ENCODE results near the gene ATXN10. TPM values are rescaled to one million over a fixed set of nuclear protein-coding genes. Genes with fewer than 3 reads are reported as not detected.

The ATXN10 gene
- total RNA-seq, 2 experiments from 2014 or later = 75.9 to 81.0 TPM

DNA sequence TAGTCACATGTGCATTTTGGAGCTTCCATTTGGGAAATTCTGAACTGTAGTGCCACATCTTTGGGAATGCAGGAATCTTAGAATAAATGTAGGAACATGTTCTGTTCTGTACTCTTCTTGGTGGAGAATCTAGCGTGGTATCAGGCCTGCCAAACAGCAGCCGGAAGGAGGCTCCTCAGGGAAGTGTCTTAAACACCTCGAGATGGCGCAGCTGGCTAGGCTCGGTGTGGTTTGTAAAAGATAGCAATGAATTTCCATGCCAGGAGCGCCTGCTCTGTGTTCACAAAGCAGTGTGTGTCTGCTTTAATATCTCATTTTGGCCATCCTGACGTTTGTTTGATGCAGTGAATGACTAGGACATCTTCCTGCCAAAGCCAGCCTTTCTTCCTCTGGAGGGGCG is 145.1 kb downstream of the ATXN10 start:
- no peak overlapping the region for H3K4me3 Mint-ChIP-seq
- DNase-seq (no peak), ATAC-seq (ENCODE audit: low read depth) (no peak)
- no peaks in the 10 kb centered on the region for H3K9me3 Mint-ChIP-seq
- no peaks in the 10 kb centered on the region for H3K27me3 Mint-ChIP-seq
- POLR2A ChIA-PET = no interaction called here
- H3K36me3 Mint-ChIP-seq = peaks cover 1% of the 10 kb centered on the region
- no peaks in the 10 kb centered on the region for H3K4me1 Mint-ChIP-seq
- H3K27ac Mint-ChIP-seq = no peak overlapping the region

- Mint-ChIP-seq H3K27me3 (no peaks in the 10 kb centered on the region), H3K9me3 (no peaks in the 10 kb centered on the region), H3K4me1 (no peaks in the 10 kb centered on the region), H3K4me3 (no peak overlapping the region), H3K36me3 (peaks cover 1% of the 10 kb centered on the region), H3K27ac (no peak overlapping the region)
- POLR2A ChIA-PET = no interaction called here
- DNase-seq = no peak
- ATAC-seq (ENCODE audit: low read depth) = no peak
Measured at GRCh38 chr22:45817745-45818423, 146.2 kb downstream of the ATXN10 start.

DNA sequence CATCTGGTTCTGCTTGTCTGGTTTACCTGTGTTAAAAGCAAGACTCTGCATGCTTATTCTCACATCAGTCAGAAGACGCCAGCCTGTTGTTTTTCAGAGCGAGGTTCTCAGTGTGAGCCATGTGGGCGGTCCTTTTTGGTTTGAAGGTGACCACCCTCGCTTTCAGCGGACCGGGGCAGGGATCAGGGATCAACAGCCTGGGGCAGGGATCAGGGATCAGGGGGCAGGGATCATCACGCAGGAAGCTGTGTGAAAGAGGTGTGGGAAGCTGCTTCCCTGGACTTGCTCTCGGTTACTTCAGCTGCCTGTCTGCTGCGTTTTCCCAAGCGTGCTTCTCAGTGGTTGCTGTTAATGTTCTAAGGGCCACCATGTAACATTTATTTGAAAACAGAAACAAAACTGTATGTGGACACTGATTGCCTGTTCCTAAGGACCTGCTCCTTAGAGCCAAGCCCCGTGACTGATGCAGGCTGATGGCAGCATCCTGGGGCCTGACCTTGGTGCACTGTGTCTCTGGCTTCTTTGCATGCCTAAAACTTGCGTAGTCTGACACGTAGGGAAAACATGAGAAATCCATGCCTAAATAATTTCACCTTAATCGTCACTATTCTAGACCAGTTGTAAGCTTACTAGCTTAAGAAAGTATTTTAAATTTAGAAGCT is 146.9 kb downstream of the ATXN10 start:
- no peaks in the 10 kb centered on the region for H3K9me3 Mint-ChIP-seq

GRCh38 chr22:45819305-45819704 is 147.7 kb downstream of the ATXN10 start:
- Mint-ChIP-seq H3K27ac (no peak overlapping the region), H3K4me1 (no peaks in the 10 kb centered on the region), H3K27me3 (no peaks in the 10 kb centered on the region), H3K9me3 (no peaks in the 10 kb centered on the region), H3K36me3 (peaks cover 3% of the 10 kb centered on the region), H3K4me3 (no peak overlapping the region)
- ATAC-seq (ENCODE audit: low read depth) (no peak), DNase-seq (no peak)
- POLR2A ChIA-PET = no interaction called here

More for the DNA sequence above, 146.9 kb downstream of the ATXN10 start:
- POLR2A ChIA-PET = no interaction called here
- DNase-seq (no peak), ATAC-seq (ENCODE audit: low read depth) (no peak)
- H3K4me1 Mint-ChIP-seq = no peaks in the 10 kb centered on the region
- no peak overlapping the region for H3K4me3 Mint-ChIP-seq
- no peaks in the 10 kb centered on the region for H3K36me3 Mint-ChIP-seq
- H3K27ac Mint-ChIP-seq = no peak overlapping the region
- no peaks in the 10 kb centered on the region for H3K27me3 Mint-ChIP-seq

DNA sequence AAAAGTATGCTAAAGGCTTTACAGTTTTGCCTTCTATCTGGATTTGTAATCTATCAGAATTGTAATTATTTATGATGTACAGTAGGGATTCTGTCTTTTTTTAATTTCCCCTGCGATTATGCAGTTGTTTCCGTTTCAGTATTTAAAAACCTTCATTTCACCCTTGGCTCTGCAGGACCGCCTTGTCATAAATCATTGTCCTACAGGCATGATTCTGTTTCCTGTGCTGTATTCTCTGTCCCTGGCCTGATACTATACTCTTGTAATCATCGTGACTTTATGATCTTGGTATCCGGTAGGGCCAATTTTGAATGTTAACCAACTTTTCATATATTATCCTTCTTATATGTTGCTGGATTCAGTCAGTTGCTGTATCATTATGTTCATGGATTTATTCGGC is 151.7 kb downstream of the ATXN10 start:
- no peaks in the 10 kb centered on the region for H3K9me3 Mint-ChIP-seq
- POLR2A ChIA-PET = no interaction called here
- ATAC-seq (ENCODE audit: low read depth) = no peak
- no peak overlapping the region for H3K4me3 Mint-ChIP-seq
- H3K27ac Mint-ChIP-seq = no peak overlapping the region
- H3K27me3 Mint-ChIP-seq = no peaks in the 10 kb centered on the region
- no peak for DNase-seq
- H3K36me3 Mint-ChIP-seq = peaks cover 24% of the 10 kb centered on the region
- no peaks in the 10 kb centered on the region for H3K4me1 Mint-ChIP-seq

- no peak for ATAC-seq (ENCODE audit: low read depth)
- no peaks in the 10 kb centered on the region for H3K27me3 Mint-ChIP-seq
- no peak for DNase-seq
- no peak overlapping the region for H3K4me3 Mint-ChIP-seq
- H3K27ac Mint-ChIP-seq = no peak overlapping the region
- H3K9me3 Mint-ChIP-seq = no peaks in the 10 kb centered on the region
- POLR2A ChIA-PET = no interaction called here
- no peaks in the 10 kb centered on the region for H3K4me1 Mint-ChIP-seq
- peaks cover 29% of the 10 kb centered on the region for H3K36me3 Mint-ChIP-seq
Measured at GRCh38 chr22:45826520-45826919, 154.9 kb downstream of the ATXN10 start.

DNA sequence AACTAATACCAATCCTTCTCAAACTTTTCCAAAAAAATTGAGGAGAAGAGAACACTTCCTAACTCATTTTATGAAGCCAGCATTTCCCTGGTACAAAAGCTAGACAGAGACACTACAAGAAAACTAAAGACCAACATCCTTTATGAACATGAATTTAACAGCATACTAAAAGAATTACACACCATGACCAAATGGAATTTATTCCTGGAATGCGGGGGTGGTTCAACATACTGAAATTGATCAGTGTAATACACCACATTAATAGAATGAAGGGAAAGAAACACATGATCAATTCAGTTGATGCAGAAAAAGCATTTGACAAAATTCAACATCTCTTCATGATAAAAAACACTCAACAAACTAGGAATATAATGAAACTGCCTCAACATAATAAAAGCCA is 157.2 kb downstream of the ATXN10 start:
- H3K36me3 Mint-ChIP-seq = peaks cover 31% of the 10 kb centered on the region
- H3K27ac Mint-ChIP-seq = no peak overlapping the region
- no peaks in the 10 kb centered on the region for H3K9me3 Mint-ChIP-seq
- DNase-seq (no peak), ATAC-seq (ENCODE audit: low read depth) (no peak)
- H3K27me3 Mint-ChIP-seq = no peaks in the 10 kb centered on the region
- peaks cover 5% of the 10 kb centered on the region for H3K4me1 Mint-ChIP-seq
- no peak overlapping the region for H3K4me3 Mint-ChIP-seq
- POLR2A ChIA-PET = no interaction called here

DNA sequence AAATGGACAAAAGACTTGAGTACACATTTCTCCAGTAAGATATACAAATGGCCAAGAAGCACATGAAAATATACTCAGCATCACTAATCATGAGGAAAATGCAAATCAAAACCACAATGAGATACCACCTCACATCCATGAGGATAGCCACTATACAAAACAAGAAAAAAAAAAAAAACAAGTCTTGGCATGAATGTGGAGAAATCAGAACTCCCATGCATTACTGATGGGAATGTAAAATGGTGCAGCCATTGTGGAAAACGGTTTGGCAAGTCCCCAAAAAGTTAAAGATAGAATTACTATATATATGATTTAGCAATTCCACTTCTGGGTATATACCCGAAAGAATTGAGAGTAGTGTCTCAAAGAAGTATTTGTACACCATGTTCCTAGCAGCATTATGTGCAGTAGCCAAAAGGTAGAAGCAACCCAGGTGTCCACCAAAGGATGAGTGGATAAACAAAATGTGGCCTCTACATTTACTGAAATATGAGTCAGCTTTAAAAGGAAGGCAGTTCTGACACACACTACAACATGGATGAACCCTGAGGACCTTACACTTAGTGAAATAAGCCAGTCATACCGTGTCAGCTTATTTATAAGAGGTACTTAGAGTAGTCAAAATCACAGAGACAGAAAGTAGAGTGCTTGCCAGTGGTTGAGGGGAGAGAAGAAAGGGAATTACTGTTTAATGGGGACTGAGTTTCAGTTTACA is 159.1 kb downstream of the ATXN10 start:
- no peak for ATAC-seq (ENCODE audit: low read depth)
- Mint-ChIP-seq H3K27ac (no peak overlapping the region), H3K4me1 (peaks cover 11% of the 10 kb centered on the region), H3K9me3 (no peaks in the 10 kb centered on the region), H3K27me3 (no peaks in the 10 kb centered on the region), H3K4me3 (no peak overlapping the region), H3K36me3 (peaks cover 20% of the 10 kb centered on the region)
- DNase-seq = no peak
- POLR2A ChIA-PET = no interaction called here

DNA sequence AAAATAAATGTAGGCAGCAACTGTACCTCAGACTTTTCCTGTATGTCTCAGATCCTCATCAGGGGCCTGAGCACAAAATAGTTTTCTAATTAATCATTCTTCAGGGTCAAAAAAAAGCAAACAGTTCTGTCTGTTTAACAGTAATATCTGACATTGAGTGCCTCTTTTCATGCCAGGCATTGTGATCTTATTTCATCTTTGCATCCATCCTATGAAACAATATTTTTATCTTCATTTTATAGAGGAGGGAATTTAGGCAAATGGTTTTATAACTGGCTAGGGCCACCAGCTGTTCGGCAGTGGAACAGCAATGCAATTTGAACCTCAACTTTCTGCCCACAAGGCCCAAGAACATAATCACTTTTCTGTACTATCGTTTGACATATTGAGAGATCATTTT is 159.8 kb downstream of the ATXN10 start:
- POLR2A ChIA-PET = no interaction called here
- DNase-seq (no peak), ATAC-seq (ENCODE audit: low read depth) (no peak)
- Mint-ChIP-seq H3K36me3 (peaks cover 14% of the 10 kb centered on the region), H3K27me3 (no peaks in the 10 kb centered on the region), H3K27ac (no peak overlapping the region), H3K9me3 (no peaks in the 10 kb centered on the region), H3K4me1 (peaks cover 11% of the 10 kb centered on the region), H3K4me3 (no peak overlapping the region)

- Mint-ChIP-seq H3K36me3 (peaks cover 12% of the 10 kb centered on the region), H3K27ac (no peak overlapping the region), H3K4me1 (peaks cover 11% of the 10 kb centered on the region), H3K9me3 (no peaks in the 10 kb centered on the region), H3K4me3 (no peak overlapping the region), H3K27me3 (no peaks in the 10 kb centered on the region)
- POLR2A ChIA-PET = no interaction called here
- DNase-seq = no peak
- no peak for ATAC-seq (ENCODE audit: low read depth)
Measured at GRCh38 chr22:45832180-45832579, 160.5 kb downstream of the ATXN10 start.

GRCh38 chr22:45832959-45833580 is 161.4 kb downstream of the ATXN10 start:
- Mint-ChIP-seq H3K4me1 (peaks cover 11% of the 10 kb centered on the region), H3K27me3 (no peaks in the 10 kb centered on the region), H3K9me3 (no peaks in the 10 kb centered on the region), H3K27ac (no peak overlapping the region), H3K4me3 (no peak overlapping the region), H3K36me3 (peaks cover 8% of the 10 kb centered on the region)
- no peak for ATAC-seq (ENCODE audit: low read depth)
- POLR2A ChIA-PET = no interaction called here
- DNase-seq = no peak

DNA sequence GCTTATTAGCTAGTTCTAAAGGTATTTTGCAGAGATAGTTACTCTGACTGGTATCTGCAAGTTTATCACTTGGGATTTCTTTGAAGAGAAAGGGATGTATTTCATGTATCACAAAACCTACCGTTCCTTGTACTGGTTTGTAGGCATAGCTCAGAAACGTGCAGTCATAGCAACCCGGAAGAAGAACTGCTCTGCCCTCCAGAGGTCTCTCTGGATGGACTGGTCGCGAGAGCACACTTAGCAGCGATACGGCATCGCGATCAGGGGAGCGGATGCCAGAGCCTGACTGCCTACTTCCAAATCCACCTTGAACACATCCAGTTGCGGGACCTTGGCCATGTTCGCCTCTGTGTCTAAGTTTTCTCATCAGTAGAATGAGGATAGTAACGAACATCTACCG is 162.0 kb downstream of the ATXN10 start:
- ATAC-seq (ENCODE audit: low read depth) (no peak), DNase-seq (no peak)
- Mint-ChIP-seq H3K27me3 (no peaks in the 10 kb centered on the region), H3K27ac (no peak overlapping the region), H3K36me3 (peaks cover 7% of the 10 kb centered on the region), H3K4me3 (no peak overlapping the region), H3K4me1 (peaks cover 11% of the 10 kb centered on the region), H3K9me3 (no peaks in the 10 kb centered on the region)
- POLR2A ChIA-PET = no interaction called here

GRCh38 chr22:45834241-45834640 is 162.6 kb downstream of the ATXN10 start:
- Mint-ChIP-seq H3K27me3 (no peaks in the 10 kb centered on the region), H3K27ac (no peak overlapping the region), H3K4me1 (peaks cover 11% of the 10 kb centered on the region), H3K4me3 (no peak overlapping the region), H3K9me3 (no peaks in the 10 kb centered on the region), H3K36me3 (peaks cover 2% of the 10 kb centered on the region)
- POLR2A ChIA-PET = no interaction called here
- no peak for DNase-seq
- ATAC-seq (ENCODE audit: low read depth) = no peak

- H3K9me3 Mint-ChIP-seq = no peaks in the 10 kb centered on the region
- no peak overlapping the region for H3K27ac Mint-ChIP-seq
- no peak for ATAC-seq (ENCODE audit: low read depth)
- peaks cover 2% of the 10 kb centered on the region for H3K36me3 Mint-ChIP-seq
- POLR2A ChIA-PET = no interaction called here
- H3K4me3 Mint-ChIP-seq = no peak overlapping the region
- no peaks in the 10 kb centered on the region for H3K27me3 Mint-ChIP-seq
- H3K4me1 Mint-ChIP-seq = peaks cover 11% of the 10 kb centered on the region
- no peak for DNase-seq
Measured at GRCh38 chr22:45834795-45835194, 163.2 kb downstream of the ATXN10 start.
